ENCODE measurements around the gene TARBP1.
"Not testable (repeated sequence)": the region's sequence is repeated elsewhere in the genome, so short reads cannot be mapped to it uniquely, and the experiment has no call there.

TARBP1 gene

GRCh38 chr1:234478481-234479309 is at the start of gene TARBP1:
Gene TARBP1 (minus strand): TSS chr1:234479179. CDS start chr1:234479103, 76 bp downstream.
- DNase-seq: peak; percentile 77

- no peak for DNase-seq
Measured at GRCh38 chr1:234528074-234528865, 49.3 kb upstream of the TARBP1 start.

GRCh38 chr1:234527346-234527745 is 48.4 kb upstream of the TARBP1 start:
- DNase-seq: no peak

- DNase-seq: no peak
Measured at GRCh38 chr1:234526922-234527321, 47.9 kb upstream of the TARBP1 start.

- DNase-seq: no peak
Measured at GRCh38 chr1:234525099-234525799, 46.3 kb upstream of the TARBP1 start.

- DNase-seq: no peak
Measured at GRCh38 chr1:234521836-234522235, 42.9 kb upstream of the TARBP1 start.

GRCh38 chr1:234520908-234521817 is 42.2 kb upstream of the TARBP1 start:
- DNase-seq: no peak

GRCh38 chr1:234519506-234519905 is 40.5 kb upstream of the TARBP1 start:
- no peak for DNase-seq

- DNase-seq: no peak
Measured at GRCh38 chr1:234518876-234519275, 39.9 kb upstream of the TARBP1 start.

- not testable (repeated sequence) for DNase-seq
Measured at GRCh38 chr1:234518086-234518485, 39.1 kb upstream of the TARBP1 start.

GRCh38 chr1:234517110-234517802 is 38.3 kb upstream of the TARBP1 start:
- no peak for DNase-seq

- peak; percentile 90 for DNase-seq
Measured at GRCh38 chr1:234515821-234516241, 36.9 kb upstream of the TARBP1 start.

GRCh38 chr1:234515411-234515810 is 36.4 kb upstream of the TARBP1 start:
- DNase-seq: peak; percentile 70

- DNase-seq: no peak
Measured at GRCh38 chr1:234512451-234512861, 33.5 kb upstream of the TARBP1 start.

- DNase-seq: peak; percentile 54
Measured at GRCh38 chr1:234509457-234510328, 30.7 kb upstream of the TARBP1 start.

- DNase-seq: no peak
Measured at GRCh38 chr1:234507626-234508387, 28.8 kb upstream of the TARBP1 start.

GRCh38 chr1:234507089-234507488 is 28.1 kb upstream of the TARBP1 start:
- DNase-seq: no peak

- DNase-seq: peak; percentile 88
Measured at GRCh38 chr1:234505769-234506102, 26.8 kb upstream of the TARBP1 start.

GRCh38 chr1:234504969-234505768 is 26.2 kb upstream of the TARBP1 start:
- no peak for DNase-seq
